Eye (tissue), 1 donor: Measurements from ENCODE around the gene ZNF521.

Source experiments
- DNase-seq: peaks from one replicate; pipeline ENCODE4 v3.0.0-alpha.2; 2015

ZNF521 gene

DNA sequence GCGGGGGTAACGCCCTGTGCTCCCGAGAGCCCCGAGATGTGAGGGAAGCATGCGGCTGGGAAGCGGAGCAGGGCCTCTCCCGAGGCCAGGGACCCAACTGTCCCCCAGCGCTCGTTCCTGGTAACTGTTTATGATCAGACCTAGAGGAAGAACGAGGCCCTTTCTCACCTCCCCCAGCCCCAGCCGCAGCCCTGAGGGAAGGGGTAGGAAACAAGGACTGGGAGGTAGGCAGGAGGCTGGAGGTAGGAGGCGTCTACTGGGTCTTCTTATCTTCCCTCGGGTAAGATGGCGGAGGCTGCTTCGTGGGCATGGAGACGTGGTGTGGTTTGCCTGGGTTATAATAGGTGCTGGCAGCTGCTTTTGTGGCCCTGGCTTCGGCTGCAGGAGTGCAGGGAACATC is 335.8 kb downstream of the ZNF521 start:
- DNase-seq = no peak
